Ovary (tissue), 3 donors: ENCODE data around the gene APBA2.

Experiments
- CTCF ChIP-seq, 3 donors: fragments of 450-650 bp in 2 of 3; fragments of 200-600 bp in 1 of 3; IDR thresholded peaks; one replicate each; pipeline versions ENCODE4 v1.5.1 to v1.8.0; 2016 to 2022; ENCODE audit warnings: antibody characterized with exemption in 3 of 3, mild to moderate bottlenecking in 1 of 3
- POLR2A ChIP-seq: fragments of 450-650 bp; IDR thresholded peaks from one replicate; pipeline ENCODE4 v1.6.1; 2017; ENCODE audit warnings: antibody characterized with exemption, mild to moderate bottlenecking, moderate library complexity
- donor health status: DM: no; HTN: no; CAD: no.

- no peak for TF ChIP-seq CTCF (IDR thresholded peaks at IDR 0.05)
- no peak for TF ChIP-seq POLR2A
Observed at GRCh38 chr15:28876845-28877185, 9.0 kb upstream of the APBA2 start.
